Panc1 (cell line): ENCODE data around the gene CLEC14A. TPM values are rescaled to one million over a fixed set of nuclear protein-coding genes. Genes with fewer than 3 reads are reported as not detected.
A peak's percentile ranks its signal among the peaks of the same experiment; 100 is the strongest.

ENCODE experiments used
- ATAC-seq: fragments of 200-7000 bp; cut with Tn5 transposase; 2 replicates; pipeline ENCODE4 v1.9.1; 2020; ENCODE audit warnings: mild to moderate bottlenecking, moderate library complexity
- BruUV-seq: library from RNA; stranded (reverse); fragments of 400-500 nt; replicated peaks from 2 replicates; lab custom pipeline; 2021; lab: Mats Ljungman, UMichigan
- CTCF ChIA-PET: fragments of 300-600 bp; sonication (Branson Sonifier 250); formaldehyde crosslinking; loops from one replicate; lab custom pipeline; 2022; ENCODE audit warnings: antibody characterized with exemption; lab: Charles Lee
- POLR2A ChIA-PET: fragments of 300-600 bp; sonication (Branson Sonifier 250); formaldehyde crosslinking; loops from one replicate; lab custom pipeline; 2022; ENCODE audit warnings: antibody characterized with exemption; lab: Charles Lee
- DNase-seq: peaks from one replicate; pipeline ENCODE4 v3.0.0-alpha.2; 2010; ENCODE audit warnings: low read depth, low spot score
- H3K27ac ChIP-seq: 2 replicates; pipeline ENCODE4 v1.5.1; 2011; ENCODE audit warnings: mild to moderate bottlenecking, low read length, inconsistent platforms
- H3K27me3 ChIP-seq: fragments of 200-500 bp; sonication (Bioruptor generic); 2 replicates; pipeline ENCODE4 v1.6.0; 2014; ENCODE audit warnings: low read length, inconsistent platforms; ENCODE audit not compliant: control insufficient read depth, insufficient read depth
- H3K36me3 ChIP-seq: fragments of 200-500 bp; sonication (Bioruptor generic); 2 replicates; pipeline ENCODE4 v1.5.1; 2014; ENCODE audit warnings: inconsistent platforms, mild to moderate bottlenecking, low read length, moderate library complexity; ENCODE audit not compliant: control insufficient read depth, insufficient read depth
- H3K4me1 ChIP-seq: 2 replicates; pipeline ENCODE4 v1.5.1; 2011; ENCODE audit warnings: inconsistent platforms, mild to moderate bottlenecking, low read length, moderate library complexity; ENCODE audit not compliant: control insufficient read depth, insufficient read depth
- H3K4me3 ChIP-seq, 2 experiments: 2 replicates each; pipeline ENCODE4 v1.5.1; 2011 to 2012; ENCODE audit warnings: low read depth in 2 of 2, low read length in 2 of 2, mild to moderate bottlenecking in 2 of 2, inconsistent platforms in 1 of 2, moderate library complexity in 1 of 2
- H3K9me3 ChIP-seq: fragments of 200-500 bp; sonication (Bioruptor generic); 2 replicates; pipeline ENCODE4 v1.5.1; 2014; ENCODE audit warnings: low read depth, mild to moderate bottlenecking, inconsistent platforms, low read length, moderate library complexity; ENCODE audit not compliant: control insufficient read depth, insufficient read depth
- POLR2AphosphoS5 ChIP-seq: IDR thresholded peaks from 2 replicates; pipeline ENCODE4 v1.6.1; 2012; ENCODE audit warnings: mild to moderate bottlenecking, low read depth, low read length, moderate library complexity
- SIN3A ChIP-seq: IDR thresholded peaks from 2 replicates; pipeline ENCODE4 v1.6.1; 2012; ENCODE audit warnings: low read depth, mild to moderate bottlenecking, low read length, moderate library complexity, borderline replicate concordance; ENCODE audit not compliant: insufficient read depth
- TCF7L2 ChIP-seq: IDR thresholded peaks from 2 replicates; pipeline ENCODE4 v1.6.1; 2011; ENCODE audit warnings: mild to moderate bottlenecking, low read depth, low read length, inconsistent platforms
- in situ Hi-C: cut with HindIII; loops from 2 replicates; pipeline ENCODE4 v1.10.0; 2016; ENCODE audit warnings: low sequenced_read_pairs, low pct_unique_long_range_greater_than_20kb
- intact Hi-C: fragments of 100-400 bp; cut with micrococcal nuclease; formaldehyde crosslinking; loops from one replicate; pipeline ENCODE4 v1.10.0; 2022; ENCODE audit not compliant: unreplicated experiment
- total RNA-seq: library from RNA; stranded (reverse); gene quantifications from one replicate; pipeline ENCODE4 v1.2.1, GENCODE V29; 2021; ENCODE audit not compliant: unreplicated experiment
- TF ChIP-seq, protein P1 (sequence below), 2 experiments: IDR thresholded peaks; 2 replicates each; pipeline ENCODE4 v1.6.1; 2011 to 2012; ENCODE audit warnings: low read depth in 2 of 2, control low read depth in 1 of 2, low read length in 1 of 2, mild to moderate bottlenecking in 1 of 2, moderate library complexity in 1 of 2; ENCODE audit not compliant: insufficient read depth in 1 of 2
- TF ChIP-seq, protein P2 (sequence below): fragments of 450-650 bp; IDR thresholded peaks from 2 replicates; pipeline ENCODE4 v1.5.1; 2017; ENCODE audit warnings: mild to moderate bottlenecking

The CLEC14A gene
- total RNA-seq, 1 experiment from 2014 or later: 0.10 TPM

- in situ Hi-C loops (no loop called here), intact Hi-C loops (no loop called here)
- CTCF ChIA-PET: no interaction called here
- TF ChIP-seq, protein P1, sequence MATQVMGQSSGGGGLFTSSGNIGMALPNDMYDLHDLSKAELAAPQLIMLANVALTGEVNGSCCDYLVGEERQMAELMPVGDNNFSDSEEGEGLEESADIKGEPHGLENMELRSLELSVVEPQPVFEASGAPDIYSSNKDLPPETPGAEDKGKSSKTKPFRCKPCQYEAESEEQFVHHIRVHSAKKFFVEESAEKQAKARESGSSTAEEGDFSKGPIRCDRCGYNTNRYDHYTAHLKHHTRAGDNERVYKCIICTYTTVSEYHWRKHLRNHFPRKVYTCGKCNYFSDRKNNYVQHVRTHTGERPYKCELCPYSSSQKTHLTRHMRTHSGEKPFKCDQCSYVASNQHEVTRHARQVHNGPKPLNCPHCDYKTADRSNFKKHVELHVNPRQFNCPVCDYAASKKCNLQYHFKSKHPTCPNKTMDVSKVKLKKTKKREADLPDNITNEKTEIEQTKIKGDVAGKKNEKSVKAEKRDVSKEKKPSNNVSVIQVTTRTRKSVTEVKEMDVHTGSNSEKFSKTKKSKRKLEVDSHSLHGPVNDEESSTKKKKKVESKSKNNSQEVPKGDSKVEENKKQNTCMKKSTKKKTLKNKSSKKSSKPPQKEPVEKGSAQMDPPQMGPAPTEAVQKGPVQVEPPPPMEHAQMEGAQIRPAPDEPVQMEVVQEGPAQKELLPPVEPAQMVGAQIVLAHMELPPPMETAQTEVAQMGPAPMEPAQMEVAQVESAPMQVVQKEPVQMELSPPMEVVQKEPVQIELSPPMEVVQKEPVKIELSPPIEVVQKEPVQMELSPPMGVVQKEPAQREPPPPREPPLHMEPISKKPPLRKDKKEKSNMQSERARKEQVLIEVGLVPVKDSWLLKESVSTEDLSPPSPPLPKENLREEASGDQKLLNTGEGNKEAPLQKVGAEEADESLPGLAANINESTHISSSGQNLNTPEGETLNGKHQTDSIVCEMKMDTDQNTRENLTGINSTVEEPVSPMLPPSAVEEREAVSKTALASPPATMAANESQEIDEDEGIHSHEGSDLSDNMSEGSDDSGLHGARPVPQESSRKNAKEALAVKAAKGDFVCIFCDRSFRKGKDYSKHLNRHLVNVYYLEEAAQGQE (IDR thresholded peaks at IDR 0.05; ENCODE audit: insufficient read depth in 1 of 2, low read depth in 2 of 2, low read length in 1 of 2): no peak
- TF ChIP-seq TCF7L2 (no peak), POLR2AphosphoS5 (no peak), SIN3A (no peak)
- TF ChIP-seq, protein P2, sequence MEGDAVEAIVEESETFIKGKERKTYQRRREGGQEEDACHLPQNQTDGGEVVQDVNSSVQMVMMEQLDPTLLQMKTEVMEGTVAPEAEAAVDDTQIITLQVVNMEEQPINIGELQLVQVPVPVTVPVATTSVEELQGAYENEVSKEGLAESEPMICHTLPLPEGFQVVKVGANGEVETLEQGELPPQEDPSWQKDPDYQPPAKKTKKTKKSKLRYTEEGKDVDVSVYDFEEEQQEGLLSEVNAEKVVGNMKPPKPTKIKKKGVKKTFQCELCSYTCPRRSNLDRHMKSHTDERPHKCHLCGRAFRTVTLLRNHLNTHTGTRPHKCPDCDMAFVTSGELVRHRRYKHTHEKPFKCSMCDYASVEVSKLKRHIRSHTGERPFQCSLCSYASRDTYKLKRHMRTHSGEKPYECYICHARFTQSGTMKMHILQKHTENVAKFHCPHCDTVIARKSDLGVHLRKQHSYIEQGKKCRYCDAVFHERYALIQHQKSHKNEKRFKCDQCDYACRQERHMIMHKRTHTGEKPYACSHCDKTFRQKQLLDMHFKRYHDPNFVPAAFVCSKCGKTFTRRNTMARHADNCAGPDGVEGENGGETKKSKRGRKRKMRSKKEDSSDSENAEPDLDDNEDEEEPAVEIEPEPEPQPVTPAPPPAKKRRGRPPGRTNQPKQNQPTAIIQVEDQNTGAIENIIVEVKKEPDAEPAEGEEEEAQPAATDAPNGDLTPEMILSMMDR: no peak
- H3K9me3 ChIP-seq: no peaks in the 10 kb centered on the region
- H3K27ac ChIP-seq: no peak overlapping the region
- H3K4me3 ChIP-seq: no peak overlapping the region
- no TSS peak for BruUV-seq
- H3K27me3 ChIP-seq: peaks cover 17% of the 10 kb centered on the region
- H3K4me1 ChIP-seq: no peaks in the 10 kb centered on the region
- ATAC-seq (no peak), DNase-seq (no peak)
- H3K36me3 ChIP-seq: no peaks in the 10 kb centered on the region; the same call in 1 of the 2 replicates
- POLR2A ChIA-PET: no interaction called here
Observed at GRCh38 chr14:38212111-38212510, 43.8 kb downstream of the CLEC14A start.

DNA sequence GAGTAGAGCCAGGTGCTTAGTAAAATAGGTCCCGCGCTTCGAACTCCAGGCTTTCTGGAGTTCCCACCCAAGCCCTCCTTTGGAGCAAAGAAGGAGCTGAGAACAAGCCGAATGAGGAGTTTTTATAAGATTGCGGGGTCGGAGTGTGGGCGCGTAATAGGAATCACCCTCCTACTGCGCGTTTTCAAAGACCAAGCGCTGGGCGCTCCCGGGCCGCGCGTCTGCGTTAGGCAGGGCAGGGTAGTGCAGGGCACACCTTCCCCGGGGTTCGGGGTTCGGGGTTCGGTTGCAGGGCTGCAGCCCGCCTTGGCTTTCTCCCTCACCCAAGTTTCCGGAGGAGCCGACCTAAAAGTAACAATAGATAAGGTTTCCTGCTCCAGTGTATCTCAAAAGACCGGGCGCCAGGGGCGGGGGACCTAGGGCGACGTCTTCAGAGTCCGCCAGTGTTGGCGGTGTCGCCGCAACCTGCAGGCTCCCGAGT, 44.6 kb downstream of the CLEC14A start:
- no peak overlapping the region for H3K27ac ChIP-seq
- peaks cover 17% of the 10 kb centered on the region for H3K27me3 ChIP-seq
- ChIA-PET CTCF (interaction anchor here (0.7 kb wide), 1 partner anchor 123 kb away, joined by 12 read pairs; no protein-coding TSS in a partner anchor), POLR2A (interaction anchor here (0.6 kb wide), 1 partner anchor 1890 kb away, joined by 6 read pairs; no protein-coding TSS in a partner anchor)
- in situ Hi-C loops (no loop called here), intact Hi-C loops (no loop called here)
- ATAC-seq: 0 out of 2 replicates have a peak, but pooled peaks have one; percentile 54
- no peaks in the 10 kb centered on the region for H3K9me3 ChIP-seq
- no peak for TF ChIP-seq SIN3A
- DNase-seq: no peak
- H3K36me3 ChIP-seq: no peaks in the 10 kb centered on the region; the same call in 1 of the 2 replicates
- H3K4me3 ChIP-seq: no peak overlapping the region
- BruUV-seq: no TSS peak
- no peaks in the 10 kb centered on the region for H3K4me1 ChIP-seq

GRCh38 chr14:38210587-38211216, 45.2 kb downstream of the CLEC14A start:
- CTCF ChIA-PET: interaction anchor here (0.7 kb wide), 1 partner anchor 123 kb away, joined by 12 read pairs; no protein-coding TSS in a partner anchor
- Histone ChIP-seq H3K36me3 (no peaks in the 10 kb centered on the region; the same call in 1 of the 2 replicates), H3K4me3 (no peak overlapping the region), H3K9me3 (no peaks in the 10 kb centered on the region), H3K27ac (no peak overlapping the region), H3K27me3 (peaks cover 17% of the 10 kb centered on the region), H3K4me1 (no peaks in the 10 kb centered on the region)
- POLR2A ChIA-PET: interaction anchor here (0.6 kb wide), 1 partner anchor 1890 kb away, joined by 6 read pairs; no protein-coding TSS in a partner anchor
- no TSS peak for BruUV-seq
- ATAC-seq (peak; percentile 56), DNase-seq (no peak)
- in situ Hi-C loops: no loop called here
- intact Hi-C loops: no loop called here
- TF ChIP-seq, protein P1 (IDR thresholded peaks at IDR 0.05; ENCODE audit: insufficient read depth in 1 of 2, low read depth in 2 of 2, low read length in 1 of 2): 0 out of 4 replicates have a peak, but pooled peaks of 1 of the 2 experiments have one; percentile 32
- no peak for TF ChIP-seq TCF7L2
- TF ChIP-seq POLR2AphosphoS5: no peak
- TF ChIP-seq, protein P2: peak; percentile 18
